SKM-1 treated with dmso at 0.1 percent for 144 hours (cell line): ENCODE results near the gene CD151.
A peak's percentile ranks its signal among the peaks of the same experiment; 100 is the strongest.

Source experiments
- DNase-seq: peaks from one replicate; lab custom pipeline; 2025; ENCODE audit not compliant: unreplicated experiment; lab: John Stamatoyannopoulos, UW

The CD151 gene

DNA sequence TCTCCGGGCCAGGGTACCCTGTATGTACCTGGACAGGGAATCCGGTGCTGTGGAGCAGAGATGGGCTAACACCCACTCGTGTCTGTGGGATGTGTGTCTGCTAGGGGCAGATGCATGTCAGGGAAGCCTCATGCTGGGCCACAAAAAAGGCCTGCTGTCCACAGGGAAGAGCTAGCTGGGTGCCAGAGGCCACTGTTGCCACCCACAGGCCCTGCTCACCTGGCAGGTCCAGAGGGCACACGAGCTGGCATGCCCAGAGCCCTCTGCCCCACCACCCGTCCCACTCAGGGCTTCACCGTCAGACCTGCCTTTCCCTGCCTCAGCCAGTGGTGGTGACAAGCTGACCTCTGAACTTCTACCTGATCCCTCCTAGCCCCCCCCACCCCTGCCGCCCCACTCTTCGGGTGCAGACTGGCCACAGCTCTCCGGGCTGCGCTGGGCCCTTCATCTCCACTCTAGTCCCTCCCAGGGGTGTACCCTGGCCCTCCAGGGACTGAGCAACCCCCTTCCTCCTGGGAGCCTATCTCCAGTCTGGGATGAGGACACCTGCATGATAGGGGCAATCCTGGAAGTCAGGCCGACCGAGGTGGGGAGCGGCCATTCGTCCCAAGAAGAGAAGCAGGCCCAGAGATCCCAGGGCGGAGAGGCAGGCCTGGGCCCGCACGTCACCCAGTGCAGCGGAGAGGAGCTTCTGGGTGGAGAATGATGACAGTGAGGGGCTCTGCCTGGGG is 36.0 kb upstream of the CD151 start:
- no peak for DNase-seq

DNA sequence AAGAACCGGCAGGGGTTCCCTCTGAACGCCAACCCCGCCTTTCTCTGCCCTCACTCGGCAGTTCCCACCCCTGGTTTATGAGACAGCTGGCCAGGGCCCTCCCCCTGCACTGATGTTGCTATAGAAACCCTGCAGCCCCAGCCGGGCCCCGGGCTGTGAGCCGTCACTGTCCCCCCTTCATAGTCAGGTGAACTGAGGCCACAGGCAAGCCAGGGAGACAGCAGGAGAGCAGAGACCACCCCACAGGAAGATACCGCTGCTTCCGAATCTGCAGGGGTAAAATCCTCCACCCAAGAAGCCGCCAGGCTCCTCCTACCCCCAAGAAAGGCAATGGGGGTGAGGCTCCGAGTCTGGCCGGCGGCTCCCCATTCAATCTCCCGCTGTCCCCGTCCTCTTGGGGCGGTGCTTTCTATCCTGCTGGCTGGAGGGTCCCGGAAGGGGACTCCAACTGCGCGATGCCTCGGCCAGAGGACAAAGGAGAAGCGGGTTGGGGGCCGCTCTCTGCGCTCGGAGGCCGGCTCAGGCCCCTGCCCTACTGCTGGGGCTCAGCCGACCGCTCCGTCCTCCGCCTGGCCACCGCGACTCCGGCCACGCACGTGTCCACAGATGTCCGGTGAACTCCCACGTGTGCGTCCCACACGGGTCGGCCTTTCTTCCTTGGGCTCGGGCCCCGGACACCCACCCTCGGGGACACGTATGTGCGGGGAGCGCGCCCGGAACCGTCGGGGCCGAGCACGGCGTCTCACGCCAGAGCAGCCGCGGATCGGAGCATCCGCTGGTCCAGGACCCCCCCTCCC is 35.3 kb upstream of the CD151 start:
- DNase-seq: peak; percentile 64

DNA sequence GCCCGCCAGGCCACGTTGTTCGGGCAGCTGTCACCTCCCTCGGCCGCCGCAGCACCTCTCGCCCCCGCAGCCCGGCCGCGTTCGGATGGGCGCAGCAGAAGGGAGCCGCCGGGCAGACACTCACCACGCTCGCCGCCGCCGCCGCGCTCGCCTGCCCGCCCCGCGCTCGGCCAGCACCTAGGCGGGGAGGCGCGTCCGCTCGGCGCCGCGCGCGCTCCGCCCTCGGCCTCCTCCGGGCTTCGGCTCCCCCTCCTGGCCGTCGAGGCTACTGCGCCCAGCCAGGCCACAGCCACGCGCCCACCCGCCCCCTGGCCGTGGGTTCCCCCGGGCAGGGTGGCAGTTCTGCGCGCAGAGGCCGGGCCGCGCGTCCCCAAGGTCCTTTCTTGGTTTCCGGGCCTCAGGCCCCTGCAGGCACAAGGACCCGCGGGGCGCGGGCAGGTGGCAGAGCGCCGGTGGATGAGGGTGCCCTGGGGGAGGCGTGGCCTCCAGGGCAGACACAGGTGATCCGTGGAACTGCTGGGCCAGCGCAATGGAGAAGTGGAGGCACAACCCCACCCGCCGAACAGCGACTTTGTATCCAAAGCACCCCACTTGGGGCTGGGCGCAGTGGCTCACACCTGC is 34.5 kb upstream of the CD151 start, which contains the start of gene SLC25A22:
Gene SLC25A22 (minus strand): TSS at position 189 of the 621 bp plus-strand sequence. CDS start 3,275 bp downstream, outside the sequence.
- peak; percentile 74 for DNase-seq

DNA sequence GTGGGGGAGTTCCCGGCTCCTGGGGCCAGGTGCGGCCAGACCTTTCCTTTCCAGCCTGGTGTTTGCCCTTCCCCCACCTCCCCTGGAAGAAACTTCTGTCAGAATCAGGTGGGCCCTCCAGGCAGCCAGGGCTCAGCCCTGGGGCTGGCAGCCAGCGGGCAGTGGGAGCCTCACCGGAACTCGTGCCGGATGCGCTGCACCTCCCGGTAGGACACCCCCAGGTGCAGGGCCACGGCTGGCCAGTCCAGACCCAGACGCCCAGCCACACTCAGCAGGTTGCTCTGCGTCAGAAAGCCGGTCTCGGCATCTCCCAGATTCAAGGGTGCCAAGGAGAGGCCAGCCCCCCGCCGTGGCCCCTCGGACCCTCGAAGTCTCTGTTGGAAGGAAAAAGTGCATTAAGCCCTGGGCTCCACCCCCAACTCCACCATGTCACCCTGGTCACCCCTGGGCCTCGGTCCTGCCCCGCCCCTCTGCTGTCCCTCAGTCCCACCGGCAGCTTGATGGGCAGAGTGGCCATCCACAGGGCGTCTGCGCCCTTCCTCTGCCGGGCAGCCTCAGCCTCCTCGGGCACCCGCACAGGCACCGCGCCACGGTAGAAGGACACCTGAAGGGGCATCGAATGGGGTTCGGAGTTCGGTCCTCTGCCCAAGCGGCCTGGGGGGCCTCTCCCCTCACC is 33.0 kb upstream of the CD151 start:
- DNase-seq: no peak

DNA sequence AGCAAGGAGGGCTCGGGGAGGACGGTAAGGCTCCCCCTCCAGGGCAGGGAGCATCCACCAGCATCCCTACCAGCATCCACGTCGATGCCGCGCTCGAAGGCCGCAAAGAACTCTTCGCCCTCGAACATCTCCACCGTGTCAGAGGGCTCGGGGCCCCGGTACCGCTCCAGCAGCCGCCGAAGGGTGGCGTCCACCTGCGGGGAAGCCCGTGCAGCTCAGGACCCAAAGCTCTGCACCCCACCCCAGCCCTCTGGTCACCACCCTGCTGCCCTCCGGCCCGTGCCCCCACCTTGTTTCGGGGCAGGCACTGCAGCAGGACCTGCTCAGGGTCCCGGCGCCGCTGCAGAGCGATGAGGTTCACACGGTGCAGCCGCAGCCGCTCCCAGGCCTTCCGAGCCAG is 32.3 kb upstream of the CD151 start:
- DNase-seq: no peak

DNA sequence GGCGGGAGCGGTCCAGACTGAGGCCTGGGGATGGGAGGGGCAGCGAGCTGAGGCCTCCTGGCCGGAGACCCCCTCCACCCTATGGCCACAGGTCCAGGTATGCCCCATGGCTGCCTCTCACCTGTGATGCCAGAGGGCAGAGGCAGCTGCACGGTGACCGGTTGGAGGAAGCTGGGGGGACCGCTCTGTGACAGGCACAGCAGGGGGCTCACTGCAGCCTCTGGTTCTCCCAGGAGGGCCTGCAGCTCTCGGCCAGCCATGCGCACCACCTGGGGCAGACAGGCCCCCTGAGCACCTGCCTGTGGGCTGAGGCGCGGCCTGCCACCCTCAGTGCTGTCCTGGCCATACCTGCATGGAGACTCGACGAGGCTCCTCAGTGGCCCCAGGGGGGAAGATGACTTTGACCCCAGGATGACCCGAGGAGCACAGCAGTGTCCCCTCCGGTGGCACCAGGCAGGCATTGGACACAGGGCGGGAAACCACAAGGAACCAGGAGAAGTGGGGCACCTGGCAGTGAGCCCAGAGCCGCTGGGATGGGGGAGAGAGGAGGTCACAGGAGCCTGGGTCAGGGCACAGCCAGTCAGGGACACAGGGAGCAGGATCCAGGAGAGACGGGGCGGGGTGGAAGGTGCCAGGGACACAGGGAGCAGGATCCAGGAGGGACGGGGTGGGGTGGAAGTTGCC is 31.5 kb upstream of the CD151 start:
- no peak for DNase-seq

DNA sequence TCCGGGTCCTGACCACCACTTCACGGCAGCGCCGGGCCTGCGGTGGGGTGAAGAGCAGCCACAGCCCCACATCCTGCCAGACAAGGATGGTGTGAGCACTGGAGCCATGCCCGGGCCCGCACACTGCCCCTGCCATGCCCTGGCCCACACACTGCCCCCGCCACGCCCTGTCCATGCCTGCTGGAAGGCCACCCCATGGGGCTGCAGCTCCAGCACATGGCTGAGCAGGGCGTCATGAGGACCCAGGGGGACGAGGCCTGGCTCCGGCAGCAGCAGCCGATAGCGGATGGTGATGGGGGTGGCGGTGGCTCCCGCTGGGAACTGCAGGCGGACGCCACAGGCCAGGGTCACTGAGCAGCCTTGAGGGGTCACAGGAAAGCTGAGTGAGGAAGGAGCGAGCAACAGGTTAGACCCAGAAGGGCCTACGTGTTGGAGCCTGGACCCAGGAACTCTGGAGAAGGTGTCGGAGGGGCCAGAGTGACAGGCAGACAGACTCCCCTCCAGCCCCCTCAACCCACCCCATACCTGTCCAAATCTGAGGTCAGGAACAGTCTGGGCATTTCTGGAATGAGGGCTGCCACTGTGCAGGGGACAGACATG is 30.6 kb upstream of the CD151 start:
- DNase-seq: no peak

DNA sequence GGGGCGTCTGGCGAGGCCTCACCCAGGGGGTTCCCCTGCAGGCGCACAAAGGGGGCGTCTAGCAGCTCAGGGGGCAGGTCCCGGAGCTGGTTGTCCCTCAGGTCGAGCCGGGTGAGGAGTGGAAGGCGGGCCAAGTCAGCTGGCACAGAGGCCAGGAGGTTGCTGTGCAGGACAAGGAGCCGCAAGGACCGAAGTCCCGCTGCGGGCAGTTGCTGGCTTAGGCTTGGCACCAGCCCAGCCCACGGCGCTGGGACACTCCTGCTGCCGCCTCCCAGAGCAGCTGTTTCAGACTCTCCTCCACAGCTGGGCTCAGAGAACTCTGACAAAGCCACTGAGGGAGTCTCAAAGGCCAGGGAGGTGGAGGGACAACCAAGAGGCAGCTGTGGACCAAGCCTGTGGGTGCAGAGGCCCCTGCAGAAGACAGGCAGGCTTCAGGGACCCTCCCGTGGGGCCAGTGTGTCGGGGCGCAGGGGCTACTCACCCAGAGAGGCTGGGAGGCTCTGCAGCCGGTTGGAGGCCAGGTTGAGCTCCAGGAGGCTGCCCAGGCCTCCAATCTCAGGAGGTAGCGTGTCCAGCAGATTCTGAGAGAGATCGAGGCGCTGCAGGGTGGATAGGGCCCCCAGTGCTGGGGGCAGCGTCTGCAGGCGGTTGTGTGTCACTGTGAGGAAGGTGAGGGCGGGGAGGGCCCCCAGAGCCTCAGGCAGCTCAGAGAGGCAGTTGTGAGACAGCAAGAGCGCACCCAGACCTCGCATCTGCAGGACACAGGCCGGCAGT is 29.9 kb upstream of the CD151 start:
- DNase-seq: no peak

DNA sequence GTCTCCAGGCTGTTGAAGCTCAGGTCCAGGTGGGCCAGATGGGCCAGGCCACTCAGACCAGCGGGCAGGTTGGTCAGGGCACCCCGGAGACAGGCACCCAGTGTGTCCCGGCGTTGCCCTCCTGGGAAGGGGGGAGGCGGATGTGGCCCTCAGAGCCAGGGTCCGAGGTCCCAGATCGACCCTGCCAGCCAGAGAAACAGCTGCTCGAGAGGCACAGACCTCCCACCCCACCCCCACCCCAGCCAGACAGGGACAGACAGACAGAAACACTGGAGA is 29.3 kb upstream of the CD151 start:
- no peak for DNase-seq

DNA sequence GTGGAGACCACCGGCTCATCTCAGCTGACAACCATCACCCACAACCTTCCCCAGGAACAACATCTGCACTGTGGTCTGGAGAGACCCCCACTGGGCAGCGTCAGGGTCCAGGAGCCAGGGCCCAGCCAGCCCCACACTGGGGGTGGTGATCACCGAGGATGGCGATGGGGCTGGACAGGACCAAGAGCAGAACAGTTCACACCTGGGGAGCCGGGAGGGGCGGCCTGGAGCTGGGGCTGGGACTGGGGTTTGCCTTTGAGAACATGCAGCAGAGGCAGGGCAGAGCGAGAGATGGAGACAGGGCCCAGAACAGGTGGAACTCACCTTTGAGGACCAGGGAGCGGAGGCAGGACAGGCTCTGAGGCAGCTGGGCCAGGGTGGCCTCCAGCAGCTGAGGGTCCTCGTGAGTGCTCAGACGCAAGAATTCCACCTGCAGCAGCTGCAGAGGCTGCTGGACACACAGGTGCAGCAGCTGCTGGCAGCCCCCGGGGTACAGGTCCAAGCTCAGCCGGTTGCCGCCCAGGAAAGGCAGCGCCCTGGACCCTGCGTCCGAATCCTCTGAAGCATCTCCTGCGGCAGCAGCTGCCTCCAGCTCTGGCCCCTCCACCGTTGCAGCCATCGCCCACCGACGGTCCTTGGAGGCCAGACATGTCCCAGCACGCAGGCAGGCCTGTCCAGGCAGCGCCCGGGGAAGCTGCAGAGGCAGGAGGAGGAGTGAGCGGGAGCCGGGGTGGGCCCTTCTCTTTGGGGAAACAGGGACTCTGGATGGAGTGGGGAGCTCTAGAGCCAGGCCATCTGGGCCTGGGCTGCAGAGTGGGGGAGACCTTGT is 28.8 kb upstream of the CD151 start:
- DNase-seq: no peak

DNA sequence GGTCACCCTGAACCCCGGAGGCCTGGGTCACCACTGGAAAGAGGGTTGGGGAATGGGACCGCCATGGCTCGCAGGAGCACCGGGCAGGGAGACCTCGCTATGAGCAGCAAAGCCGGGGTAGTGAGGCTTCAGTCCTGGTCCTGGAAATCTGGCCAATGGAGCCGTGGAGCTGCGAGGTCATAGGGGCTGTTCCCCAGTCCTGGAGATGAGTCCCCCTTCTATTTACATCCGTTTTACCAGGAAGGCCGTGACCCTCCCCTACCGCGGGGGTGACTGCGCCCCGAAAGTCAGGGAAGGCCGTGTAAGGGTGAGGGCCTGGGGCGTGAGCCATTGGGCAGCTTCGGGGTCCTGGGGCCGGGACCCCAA is 28.2 kb upstream of the CD151 start:
- DNase-seq: no peak

DNA sequence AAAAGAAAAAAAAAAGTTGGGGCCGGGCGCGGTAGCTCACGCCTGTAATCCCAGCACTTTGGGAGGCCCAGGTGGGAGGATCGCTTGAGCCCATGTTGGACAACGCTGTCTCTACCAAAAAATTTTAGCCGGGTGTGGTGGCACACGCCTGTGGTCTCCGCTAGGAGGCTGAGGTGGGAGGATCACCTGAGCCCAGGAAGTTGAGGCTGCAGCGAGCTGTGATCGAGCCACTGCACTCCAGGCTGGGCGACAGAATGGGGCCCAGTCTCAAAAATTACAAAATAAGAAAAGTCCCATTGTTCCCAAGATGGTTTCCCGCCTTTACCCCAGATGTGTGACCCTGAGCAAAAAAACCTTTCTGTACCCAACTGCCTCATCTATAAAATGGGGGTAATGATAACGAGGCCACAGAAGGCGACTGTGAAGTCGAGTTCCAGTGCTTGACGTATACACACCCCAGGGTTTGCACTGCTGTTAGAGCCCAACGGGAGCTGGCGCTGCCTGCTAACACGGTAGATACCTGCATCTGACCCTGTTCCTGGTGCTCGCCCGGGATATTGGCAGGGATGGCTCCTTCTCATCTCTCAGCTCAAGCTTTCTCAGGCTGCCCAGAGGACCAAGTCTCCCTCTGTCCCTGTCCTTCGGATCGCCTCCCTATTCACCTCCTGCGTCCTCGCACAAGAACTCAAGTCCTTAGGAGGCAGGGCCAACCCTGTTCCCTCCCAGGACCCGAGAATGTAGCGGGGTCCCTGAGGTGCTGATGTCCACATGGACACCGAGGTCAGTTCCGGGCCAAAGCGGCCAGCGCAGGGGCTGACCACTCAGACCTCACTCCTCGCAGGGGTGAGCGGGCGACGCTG is 24.1 kb upstream of the CD151 start:
- no peak for DNase-seq

DNA sequence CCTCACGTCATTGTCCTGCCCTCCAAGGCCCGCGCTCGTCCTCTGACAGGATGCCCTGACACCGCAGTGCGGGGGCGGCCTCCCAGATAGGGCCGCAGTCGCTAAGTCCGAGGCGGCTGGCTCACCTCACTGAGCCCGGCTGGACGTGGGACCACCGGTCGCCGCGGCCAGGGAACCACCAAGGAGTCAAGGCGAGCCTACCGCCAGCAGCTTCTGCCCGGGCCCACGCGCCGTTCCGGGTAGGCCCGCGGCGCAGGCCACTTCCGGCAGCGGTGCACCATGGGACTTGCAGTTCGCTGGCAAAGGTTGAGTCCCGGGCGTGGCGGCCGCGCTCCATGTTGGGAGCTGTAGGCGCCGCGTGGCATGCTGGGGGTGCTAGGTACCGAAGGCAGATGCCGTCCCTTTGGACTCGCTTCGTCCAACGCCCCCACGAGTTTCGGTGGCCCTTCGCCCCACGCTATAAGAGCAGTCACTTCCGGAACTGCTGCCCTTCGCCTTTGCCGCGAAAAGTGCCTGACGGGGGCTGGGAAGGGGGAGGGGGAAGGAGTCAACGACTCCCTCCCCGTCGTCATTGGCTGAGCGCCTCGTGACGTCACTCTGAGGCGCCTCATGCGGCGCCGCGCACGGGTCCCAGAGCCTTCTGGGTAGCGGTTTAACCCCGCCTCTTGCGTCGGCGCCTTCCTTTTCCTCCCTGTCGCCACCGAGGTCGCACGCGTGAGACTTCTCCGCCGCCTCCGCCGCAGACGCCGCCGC is 23.3 kb upstream of the CD151 start, which contains the start of gene RPLP2:
Gene RPLP2 (plus strand): TSS at position 681 of the 753 bp plus-strand sequence. CDS start 268 bp downstream, outside the sequence.
- peak; percentile 91 for DNase-seq

DNA sequence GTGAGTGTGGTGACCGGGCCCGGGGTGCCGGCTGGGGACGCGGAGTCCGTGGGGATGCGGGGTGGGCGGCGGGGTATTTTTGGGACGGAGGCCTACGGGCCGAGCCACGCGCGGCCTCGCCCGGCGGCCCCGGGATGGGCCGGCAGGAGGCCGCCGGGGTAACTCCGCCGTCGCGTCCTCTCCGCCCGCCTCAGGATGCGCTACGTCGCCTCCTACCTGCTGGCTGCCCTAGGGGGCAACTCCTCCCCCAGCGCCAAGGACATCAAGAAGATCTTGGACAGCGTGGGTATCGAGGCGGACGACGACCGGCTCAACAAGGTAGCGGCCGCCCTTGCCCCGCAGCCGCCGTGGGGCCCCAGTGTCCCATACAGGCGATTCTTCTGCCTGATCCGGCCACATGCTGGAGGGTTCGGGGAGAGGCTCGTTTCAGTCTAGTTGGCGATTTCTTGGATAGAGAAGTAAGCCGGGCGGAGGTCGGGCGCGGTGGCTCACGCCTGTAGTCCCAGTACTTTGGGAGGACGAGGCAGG is 22.6 kb upstream of the CD151 start:
- DNase-seq: no peak

DNA sequence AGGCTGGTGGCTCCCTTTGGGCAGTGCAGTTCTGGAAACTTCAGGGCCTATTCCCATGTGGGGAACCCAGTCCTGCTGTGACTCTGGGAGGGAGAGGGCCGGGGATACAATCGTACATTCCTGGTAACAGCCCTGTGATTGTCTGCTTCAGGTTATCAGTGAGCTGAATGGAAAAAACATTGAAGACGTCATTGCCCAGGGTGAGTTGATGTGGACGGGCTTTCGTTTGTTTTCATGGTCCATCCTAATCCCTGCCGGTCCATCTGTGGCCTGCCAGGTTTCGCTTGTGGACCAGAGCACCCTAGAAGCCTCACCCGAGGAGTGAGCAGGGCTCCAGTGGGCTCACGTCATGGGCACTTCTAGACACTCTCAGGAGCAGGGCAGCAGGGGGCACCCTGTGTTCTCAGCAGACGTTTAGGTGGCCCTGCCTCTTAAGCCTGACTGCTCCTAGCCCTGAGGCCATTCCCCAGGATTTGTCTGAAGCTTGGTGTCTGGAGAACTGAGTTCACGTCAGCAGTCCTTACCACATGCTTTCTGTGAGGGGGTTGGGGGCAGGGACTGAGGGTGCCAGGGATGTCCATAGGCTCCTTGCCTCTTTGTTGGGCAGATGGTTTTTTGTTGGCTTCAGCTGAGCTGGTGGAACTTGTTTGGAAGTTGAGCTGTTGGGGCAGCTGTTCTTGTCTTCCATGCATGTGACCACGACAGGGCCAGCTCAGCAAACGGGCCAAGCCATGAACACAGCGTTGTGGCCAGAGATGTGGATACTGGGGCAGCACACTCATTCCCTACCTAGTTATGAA is 21.1 kb upstream of the CD151 start:
- DNase-seq: no peak

DNA sequence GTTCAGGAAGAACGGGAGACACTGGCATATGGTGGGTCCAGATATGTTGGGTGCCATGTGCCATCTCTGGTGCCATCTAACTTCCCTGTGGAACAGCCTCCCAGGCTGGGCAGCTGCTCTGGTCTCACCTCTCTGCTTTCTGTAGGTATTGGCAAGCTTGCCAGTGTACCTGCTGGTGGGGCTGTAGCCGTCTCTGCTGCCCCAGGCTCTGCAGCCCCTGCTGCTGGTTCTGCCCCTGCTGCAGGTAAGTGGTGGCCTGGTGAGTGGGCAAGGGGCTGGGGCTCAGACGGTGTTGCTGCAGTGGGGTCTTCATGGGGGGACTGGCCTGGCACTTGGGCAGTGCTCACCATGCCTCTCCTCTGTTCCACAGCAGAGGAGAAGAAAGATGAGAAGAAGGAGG is 20.4 kb upstream of the CD151 start:
- no peak for DNase-seq
